Adipocyte (in vitro differentiated cells): ENCODE data around the gene ABCD1.

Experiments
- DNase-seq: peaks from one replicate; pipeline ENCODE4 v3.0.0-alpha.2; 2015; ENCODE audit warnings: low read depth
- H3K27me3 ChIP-seq: replicated peaks from 2 replicates; pipeline ENCODE4 v1.7.0; 2013; ENCODE audit warnings: mild to moderate bottlenecking, low read length, moderate library complexity; ENCODE audit not compliant: control insufficient read depth, insufficient read depth
- H3K36me3 ChIP-seq: 2 replicates; pipeline ENCODE4 v1.7.0; 2013; ENCODE audit warnings: low read length, mild to moderate bottlenecking, moderate library complexity; ENCODE audit not compliant: control insufficient read depth, insufficient read depth, severe bottlenecking
- H3K4me1 ChIP-seq: 2 replicates; pipeline ENCODE4 v1.7.0; 2013; ENCODE audit warnings: mild to moderate bottlenecking, low read length, moderate library complexity; ENCODE audit not compliant: control insufficient read depth, insufficient read depth
- H3K4me3 ChIP-seq: 2 replicates; pipeline ENCODE4 v1.7.0; 2013; ENCODE audit warnings: mild to moderate bottlenecking, low read length, moderate library complexity
- H3K9ac ChIP-seq: 2 replicates; pipeline ENCODE4 v1.7.0; 2013; ENCODE audit warnings: mild to moderate bottlenecking, low read length, moderate library complexity
- H3K9me3 ChIP-seq: 2 replicates; pipeline ENCODE4 v1.7.0; 2013; ENCODE audit warnings: mild to moderate bottlenecking, low read length, moderate library complexity; ENCODE audit not compliant: control insufficient read depth

ABCD1 gene

DNA sequence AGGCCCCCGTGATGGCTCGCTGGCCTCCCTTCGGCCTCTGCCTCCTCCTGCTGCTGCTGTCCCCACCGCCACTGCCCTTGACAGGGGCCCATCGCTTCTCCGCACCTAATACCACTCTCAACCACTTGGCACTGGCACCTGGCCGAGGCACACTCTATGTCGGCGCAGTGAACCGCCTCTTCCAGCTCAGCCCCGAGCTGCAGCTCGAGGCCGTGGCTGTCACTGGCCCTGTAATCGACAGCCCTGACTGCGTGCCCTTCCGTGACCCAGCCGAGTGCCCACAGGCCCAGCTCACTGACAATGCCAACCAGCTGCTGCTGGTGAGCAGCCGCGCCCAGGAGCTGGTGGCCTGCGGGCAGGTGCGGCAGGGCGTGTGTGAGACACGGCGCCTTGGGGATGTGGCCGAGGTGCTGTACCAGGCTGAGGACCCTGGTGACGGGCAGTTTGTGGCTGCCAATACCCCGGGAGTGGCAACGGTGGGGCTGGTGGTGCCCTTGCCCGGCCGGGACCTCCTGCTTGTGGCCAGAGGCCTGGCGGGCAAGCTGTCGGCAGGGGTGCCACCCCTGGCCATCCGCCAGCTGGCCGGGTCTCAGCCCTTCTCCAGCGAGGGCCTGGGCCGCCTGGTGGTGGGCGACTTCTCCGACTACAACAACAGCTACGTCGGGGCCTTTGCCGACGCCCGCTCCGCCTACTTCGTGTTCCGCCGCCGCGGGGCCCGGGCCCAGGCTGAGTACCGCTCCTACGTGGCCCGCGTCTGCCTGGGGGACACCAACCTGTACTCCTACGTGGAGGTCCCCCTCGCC, 42.4 kb downstream of the ABCD1 start:
- peaks cover 18% of the 10 kb centered on the region for H3K4me1 ChIP-seq
- no peaks in the 10 kb centered on the region for H3K27me3 ChIP-seq
- H3K36me3 ChIP-seq, result peaks cover 3% of the 10 kb centered on the region
- H3K9ac ChIP-seq, result peak overlapping the region; percentile 55
- no peaks in the 10 kb centered on the region for H3K9me3 ChIP-seq
- H3K4me3 ChIP-seq, result peak overlapping the region; percentile 78
- no peak for DNase-seq

DNA sequence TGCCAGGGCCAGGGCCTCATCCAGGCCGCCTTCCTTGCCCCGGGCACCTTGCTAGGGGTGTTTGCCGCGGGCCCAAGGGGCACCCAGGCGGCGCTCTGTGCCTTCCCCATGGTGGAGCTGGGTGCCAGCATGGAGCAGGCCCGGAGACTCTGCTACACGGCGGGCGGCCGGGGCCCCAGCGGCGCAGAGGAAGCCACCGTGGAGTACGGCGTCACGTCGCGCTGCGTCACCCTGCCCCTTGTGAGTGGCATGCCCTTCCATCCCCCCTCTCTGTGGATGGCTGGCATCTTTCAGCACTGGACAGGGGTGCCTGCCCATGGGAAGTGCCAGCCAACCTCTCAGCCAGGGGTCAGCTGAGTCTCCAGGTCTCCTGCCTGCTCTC, 43.0 kb downstream of the ABCD1 start:
- H3K27me3 ChIP-seq, result no peaks in the 10 kb centered on the region
- DNase-seq, result no peak
- H3K4me1 ChIP-seq, result peaks cover 18% of the 10 kb centered on the region
- no peaks in the 10 kb centered on the region for H3K9me3 ChIP-seq
- H3K36me3 ChIP-seq, result peaks cover 3% of the 10 kb centered on the region
- no peak overlapping the region for H3K4me3 ChIP-seq
- no peak overlapping the region for H3K9ac ChIP-seq

DNA sequence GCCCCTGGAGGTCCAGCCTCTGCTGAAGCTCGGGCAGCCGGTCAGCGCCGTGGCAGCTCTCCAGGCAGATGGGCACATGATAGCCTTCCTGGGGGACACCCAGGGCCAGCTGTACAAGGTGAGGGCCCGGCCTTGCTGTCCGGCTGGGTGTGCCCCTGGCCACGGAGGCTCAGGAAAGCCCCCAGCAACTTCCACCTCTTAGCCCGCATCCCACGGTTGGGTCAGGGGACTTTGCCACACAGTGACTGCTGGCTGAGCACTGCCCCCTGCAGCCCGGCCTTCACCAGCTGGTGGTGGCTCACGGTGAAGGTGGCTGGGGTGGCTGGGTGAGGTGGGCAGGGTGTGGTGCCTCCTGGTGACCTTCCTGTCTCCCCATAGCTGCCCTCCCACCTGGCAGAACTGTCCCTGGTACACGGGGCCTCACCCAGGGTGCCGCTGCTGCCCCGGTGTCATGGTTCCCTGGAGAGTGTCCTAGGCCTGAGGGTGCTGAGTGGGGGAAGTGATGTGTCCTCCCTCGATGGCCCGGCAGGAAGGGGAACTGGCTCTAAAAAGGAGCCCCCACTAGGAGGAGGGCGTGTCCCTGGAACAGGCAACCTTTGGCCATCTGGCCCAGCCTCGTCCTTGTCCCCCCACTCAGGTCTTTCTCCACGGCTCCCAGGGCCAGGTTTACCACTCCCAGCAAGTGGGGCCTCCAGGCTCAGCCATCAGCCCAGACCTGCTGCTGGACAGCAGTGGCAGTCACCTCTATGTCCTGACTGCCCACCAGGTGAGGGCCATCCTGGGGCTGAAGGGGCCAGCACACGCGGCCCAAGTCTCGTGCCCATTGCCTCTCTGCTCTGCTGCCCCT, 43.9 kb downstream of the ABCD1 start:
- Histone ChIP-seq H3K4me3 (no peak overlapping the region), H3K9ac (no peak overlapping the region), H3K36me3 (peaks cover 3% of the 10 kb centered on the region), H3K9me3 (no peaks in the 10 kb centered on the region), H3K4me1 (peaks cover 18% of the 10 kb centered on the region), H3K27me3 (no peaks in the 10 kb centered on the region)
- DNase-seq, result no peak

DNA sequence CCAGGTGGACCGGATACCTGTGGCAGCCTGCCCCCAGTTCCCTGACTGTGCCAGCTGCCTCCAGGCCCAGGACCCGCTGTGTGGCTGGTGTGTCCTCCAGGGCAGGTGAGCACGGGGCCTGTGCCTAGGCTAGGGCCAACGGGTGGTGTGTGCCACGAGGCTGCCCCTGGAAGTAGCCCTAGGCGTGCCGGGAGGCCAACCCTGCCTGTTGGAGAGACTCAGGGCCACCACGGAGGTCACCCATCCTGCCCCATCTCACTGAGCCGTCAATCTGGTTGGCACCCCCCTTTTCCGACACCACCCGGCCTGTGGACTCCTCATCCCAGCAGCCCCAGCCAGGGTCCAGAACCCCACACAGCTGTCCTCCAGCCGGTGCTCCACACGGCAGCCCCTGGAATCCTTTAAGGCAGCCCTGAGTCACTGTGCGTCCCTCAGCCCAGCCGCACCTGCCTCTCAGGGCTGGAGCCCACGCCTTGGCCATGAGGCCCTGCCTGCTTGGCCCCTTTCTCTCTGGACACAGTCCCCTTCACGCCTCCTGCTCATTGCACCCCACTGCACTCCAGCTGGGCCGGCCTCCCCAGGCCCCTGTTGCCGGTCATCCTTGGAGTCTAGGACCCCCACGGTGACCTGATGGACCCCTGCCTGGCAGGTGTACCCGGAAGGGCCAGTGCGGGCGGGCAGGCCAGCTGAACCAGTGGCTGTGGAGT, 44.7 kb downstream of the ABCD1 start:
- H3K27me3 ChIP-seq, result no peaks in the 10 kb centered on the region
- H3K9me3 ChIP-seq, result no peaks in the 10 kb centered on the region
- H3K36me3 ChIP-seq, result peaks cover 3% of the 10 kb centered on the region
- H3K9ac ChIP-seq, result no peak overlapping the region
- no peak overlapping the region for H3K4me3 ChIP-seq
- no peak for DNase-seq
- peaks cover 15% of the 10 kb centered on the region for H3K4me1 ChIP-seq

- Histone ChIP-seq H3K27me3 (no peaks in the 10 kb centered on the region), H3K36me3 (peaks cover 7% of the 10 kb centered on the region), H3K4me1 (peaks cover 8% of the 10 kb centered on the region), H3K9me3 (no peaks in the 10 kb centered on the region), H3K9ac (no peak overlapping the region), H3K4me3 (no peak overlapping the region)
- DNase-seq, result no peak
Measured at GRCh38 chrX:153769865-153770600, 45.4 kb downstream of the ABCD1 start.

DNA sequence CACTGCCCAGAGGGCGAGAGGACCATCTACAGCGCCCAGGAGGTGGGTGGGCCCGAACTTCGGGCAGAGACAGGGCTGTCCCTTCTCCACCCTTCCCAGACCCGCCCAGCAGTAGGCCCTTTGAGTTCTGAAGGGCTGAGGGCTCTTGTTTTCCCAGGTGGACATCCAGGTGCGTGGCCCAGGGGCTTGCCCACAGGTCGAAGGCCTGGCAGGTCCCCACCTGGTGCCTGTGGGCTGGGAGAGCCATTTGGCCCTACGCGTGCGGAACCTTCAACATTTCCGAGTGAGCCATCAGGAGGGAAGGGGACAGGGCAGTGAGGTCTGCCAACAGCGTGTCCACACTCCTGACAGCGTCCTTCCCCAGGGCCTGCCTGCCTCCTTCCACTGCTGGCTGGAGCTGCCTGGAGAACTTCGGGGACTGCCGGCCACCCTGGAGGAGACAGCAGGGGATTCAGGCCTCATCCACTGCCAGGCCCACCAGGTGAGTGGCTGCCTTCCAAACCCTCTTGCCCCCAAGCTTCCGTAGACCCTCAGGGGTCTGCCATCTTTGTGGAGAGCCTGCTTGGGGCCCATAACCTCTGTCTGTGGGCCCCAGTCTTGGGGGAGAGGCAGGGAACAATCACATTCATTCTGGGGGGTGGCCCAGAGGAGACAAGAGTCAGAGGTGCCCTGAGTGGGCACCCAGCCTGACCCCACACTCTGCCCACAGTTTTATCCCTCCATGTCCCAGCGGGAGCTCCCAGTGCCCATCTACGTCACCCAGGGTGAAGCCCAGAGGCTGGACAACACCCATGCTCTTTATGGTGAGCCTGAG, 46.2 kb downstream of the ABCD1 start:
- H3K9ac ChIP-seq, result no peak overlapping the region
- H3K4me3 ChIP-seq, result no peak overlapping the region
- DNase-seq, result no peak
- no peaks in the 10 kb centered on the region for H3K27me3 ChIP-seq
- H3K4me1 ChIP-seq, result peaks cover 3% of the 10 kb centered on the region
- no peaks in the 10 kb centered on the region for H3K9me3 ChIP-seq
- H3K36me3 ChIP-seq, result peaks cover 9% of the 10 kb centered on the region

DNA sequence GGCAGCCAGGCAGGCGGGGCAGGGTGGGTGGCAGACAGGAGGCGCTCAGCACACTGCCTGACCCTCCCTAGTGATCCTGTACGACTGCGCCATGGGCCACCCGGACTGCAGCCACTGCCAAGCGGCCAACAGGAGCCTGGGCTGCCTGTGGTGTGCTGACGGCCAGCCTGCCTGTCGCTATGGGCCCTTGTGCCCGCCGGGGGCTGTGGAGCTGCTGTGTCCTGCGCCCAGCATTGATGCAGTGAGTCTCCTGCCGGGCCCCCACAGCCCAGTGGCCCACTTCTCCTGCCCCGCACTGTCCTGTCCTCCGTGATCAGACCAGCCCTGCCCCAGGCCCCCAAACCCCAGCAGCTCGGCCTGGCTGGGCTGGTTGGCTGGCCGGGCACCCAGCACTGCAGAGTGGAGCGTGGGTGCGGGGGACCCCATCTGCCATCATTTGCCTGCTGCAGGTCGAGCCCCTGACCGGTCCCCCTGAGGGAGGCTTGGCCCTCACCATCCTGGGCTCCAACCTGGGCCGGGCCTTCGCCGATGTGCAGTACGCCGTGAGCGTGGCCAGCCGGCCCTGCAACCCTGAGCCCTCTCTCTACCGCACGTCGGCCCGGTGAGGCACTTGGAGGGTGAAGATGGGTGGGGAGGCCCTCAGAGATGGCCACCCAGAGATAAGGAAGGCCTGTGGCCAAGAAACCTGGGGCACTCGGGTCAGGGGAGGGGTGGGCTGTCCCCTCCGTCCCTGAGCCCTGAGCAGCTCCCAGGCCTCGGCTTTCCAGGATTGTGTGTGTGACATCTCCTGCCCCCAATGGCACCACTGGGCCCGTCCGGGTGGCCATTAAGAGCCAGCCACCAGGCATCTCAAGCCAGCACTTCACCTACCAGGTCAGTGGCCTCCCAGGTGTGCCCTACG, 47.0 kb downstream of the ABCD1 start:
- Histone ChIP-seq H3K4me3 (no peak overlapping the region), H3K9ac (no peak overlapping the region), H3K4me1 (peaks cover 2% of the 10 kb centered on the region), H3K36me3 (peaks cover 9% of the 10 kb centered on the region), H3K9me3 (no peaks in the 10 kb centered on the region), H3K27me3 (no peaks in the 10 kb centered on the region)
- DNase-seq, result no peak

DNA sequence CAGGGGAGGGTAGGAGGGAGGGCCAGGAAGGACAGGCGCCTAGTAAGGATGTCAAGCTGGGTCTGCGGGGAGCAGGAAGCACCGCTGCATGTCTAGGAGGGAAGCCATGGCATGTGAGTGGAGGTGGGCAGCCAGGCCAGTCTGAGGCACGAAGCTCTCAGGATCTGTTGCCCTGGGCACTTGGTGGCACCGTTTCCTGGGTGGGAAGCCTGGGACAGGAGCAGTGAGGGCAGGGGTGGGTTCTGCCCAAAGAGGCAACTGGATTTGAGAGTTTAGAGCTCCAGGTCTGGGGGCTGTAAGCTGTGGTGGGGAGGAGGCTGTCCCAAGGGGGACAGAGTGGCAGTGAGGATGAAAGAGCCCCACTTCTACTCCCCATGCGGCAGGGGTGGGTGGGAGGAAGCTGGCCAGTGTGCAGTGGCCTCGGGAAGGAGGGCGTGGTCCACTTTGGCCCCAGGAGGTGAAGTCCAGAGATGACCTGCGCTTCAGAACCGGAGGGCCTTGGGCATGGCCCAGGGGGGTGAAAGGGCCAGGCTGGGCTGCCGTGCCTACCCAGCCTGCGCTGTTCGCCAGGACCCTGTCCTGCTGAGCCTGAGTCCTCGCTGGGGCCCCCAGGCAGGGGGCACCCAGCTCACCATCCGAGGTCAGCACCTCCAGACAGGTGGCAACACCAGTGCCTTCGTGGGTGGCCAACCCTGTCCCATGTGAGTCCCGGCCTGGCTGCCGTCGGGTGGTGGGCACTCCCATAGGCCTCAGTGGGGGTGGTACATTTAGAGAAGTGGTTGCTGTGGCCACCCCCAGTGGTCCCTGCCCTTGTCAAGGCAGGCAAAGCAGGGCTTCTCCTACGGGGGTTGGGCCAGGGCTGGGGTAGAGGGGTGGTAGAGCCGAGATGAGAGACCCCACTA, 47.9 kb downstream of the ABCD1 start:
- Histone ChIP-seq H3K9ac (no peak overlapping the region), H3K27me3 (no peaks in the 10 kb centered on the region), H3K9me3 (no peaks in the 10 kb centered on the region), H3K4me1 (no peaks in the 10 kb centered on the region), H3K4me3 (no peak overlapping the region), H3K36me3 (peaks cover 11% of the 10 kb centered on the region)
- no peak for DNase-seq

DNA sequence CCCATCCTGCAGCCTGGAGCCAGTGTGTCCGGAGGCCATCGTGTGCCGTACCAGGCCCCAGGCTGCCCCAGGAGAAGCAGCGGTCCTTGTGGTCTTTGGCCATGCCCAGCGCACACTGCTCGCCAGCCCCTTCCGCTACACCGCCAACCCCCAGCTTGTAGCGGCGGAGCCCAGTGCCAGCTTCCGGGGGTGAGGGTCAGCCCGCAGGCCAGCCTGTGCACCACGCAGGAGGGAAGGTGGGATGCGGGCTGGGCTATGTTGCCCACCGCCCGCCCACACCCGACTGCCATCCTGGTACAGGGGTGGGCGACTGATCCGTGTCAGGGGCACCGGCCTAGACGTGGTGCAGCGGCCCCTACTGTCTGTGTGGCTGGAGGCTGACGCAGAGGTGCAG, 48.6 kb downstream of the ABCD1 start:
- Histone ChIP-seq H3K27me3 (no peaks in the 10 kb centered on the region), H3K9ac (no peak overlapping the region), H3K4me3 (no peak overlapping the region), H3K9me3 (no peaks in the 10 kb centered on the region), H3K36me3 (peaks cover 16% of the 10 kb centered on the region), H3K4me1 (no peaks in the 10 kb centered on the region)
- no peak for DNase-seq
